IMR-90 (cell line): ENCODE results near the gene SMKR1.

Experiments
- BHLHE40 ChIP-seq: fragments of 150-350 bp; IDR thresholded peaks from 2 replicates; pipeline ENCODE4 v1.6.1; 2016; ENCODE audit warnings: mild to moderate bottlenecking, low read depth, low read length
- MAFK ChIP-seq: IDR thresholded peaks from 2 replicates; pipeline ENCODE4 v1.6.1; 2012; ENCODE audit warnings: low read depth, low read length, improper control_type of control experiment
- MAZ ChIP-seq: IDR thresholded peaks from 2 replicates; pipeline ENCODE4 v1.6.1; 2012; ENCODE audit warnings: low read depth, mild to moderate bottlenecking, low read length, improper control_type of control experiment, moderate library complexity, borderline replicate concordance
- POLR2A ChIP-seq: IDR thresholded peaks from 2 replicates; pipeline ENCODE4 v1.6.1; 2012; ENCODE audit warnings: mild to moderate bottlenecking, low read depth, low read length
- SMC3 ChIP-seq: fragments of 150-350 bp; IDR thresholded peaks from 2 replicates; pipeline ENCODE4 v1.6.1; 2016; ENCODE audit warnings: low read depth, mild to moderate bottlenecking, antibody characterized with exemption, low read length, moderate library complexity
- TF ChIP-seq, protein P1 (sequence below): conservative IDR thresholded peaks from 2 replicates; pipeline ENCODE4 v1.5.1; 2012; ENCODE audit warnings: mild to moderate bottlenecking, low read depth, low read length, improper control_type of control experiment
- TF ChIP-seq, protein P2 (sequence below): fragments of 150-350 bp; IDR thresholded peaks from 2 replicates; pipeline ENCODE4 v1.6.1; 2017; ENCODE audit warnings: mild to moderate bottlenecking, antibody characterized with exemption, low read length, low read depth
- TF ChIP-seq, protein P3 (sequence below): fragments of 150-350 bp; IDR thresholded peaks from 2 replicates; pipeline ENCODE4 v1.6.1; 2016; ENCODE audit warnings: low read depth, mild to moderate bottlenecking, low read length, moderate library complexity, borderline replicate concordance

DNA sequence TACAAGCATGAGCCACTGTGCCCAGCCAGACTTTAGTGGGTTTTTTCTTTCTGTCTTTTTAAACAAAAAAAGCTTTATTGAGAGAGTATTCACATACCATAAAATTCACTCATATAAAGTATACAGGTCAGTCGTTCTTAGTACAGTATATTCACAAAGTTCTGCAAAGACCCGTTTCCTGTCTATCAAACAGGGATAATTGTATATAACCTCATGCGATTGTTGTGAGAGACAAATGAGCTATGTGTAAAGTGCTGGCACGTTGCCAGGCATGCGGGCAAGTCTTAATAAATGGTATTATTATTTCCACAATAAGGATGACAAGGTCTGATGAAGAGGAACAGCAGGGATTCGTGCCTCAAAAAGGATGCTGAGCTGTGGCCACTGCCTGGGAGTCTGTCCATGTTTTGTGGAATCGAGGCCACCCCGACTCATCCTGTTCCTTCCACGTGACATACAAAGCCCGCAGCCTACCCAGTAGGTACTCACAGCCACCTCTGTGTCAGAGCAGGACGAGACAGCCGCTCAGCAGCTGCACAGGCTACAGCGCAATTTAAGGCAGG, 51.6 kb downstream of the SMKR1 start:
- TF ChIP-seq BHLHE40 (no peak), SMC3 (no peak), POLR2A (no peak), MAZ (no peak), MAFK (no peak)
- TF ChIP-seq, protein P1, sequence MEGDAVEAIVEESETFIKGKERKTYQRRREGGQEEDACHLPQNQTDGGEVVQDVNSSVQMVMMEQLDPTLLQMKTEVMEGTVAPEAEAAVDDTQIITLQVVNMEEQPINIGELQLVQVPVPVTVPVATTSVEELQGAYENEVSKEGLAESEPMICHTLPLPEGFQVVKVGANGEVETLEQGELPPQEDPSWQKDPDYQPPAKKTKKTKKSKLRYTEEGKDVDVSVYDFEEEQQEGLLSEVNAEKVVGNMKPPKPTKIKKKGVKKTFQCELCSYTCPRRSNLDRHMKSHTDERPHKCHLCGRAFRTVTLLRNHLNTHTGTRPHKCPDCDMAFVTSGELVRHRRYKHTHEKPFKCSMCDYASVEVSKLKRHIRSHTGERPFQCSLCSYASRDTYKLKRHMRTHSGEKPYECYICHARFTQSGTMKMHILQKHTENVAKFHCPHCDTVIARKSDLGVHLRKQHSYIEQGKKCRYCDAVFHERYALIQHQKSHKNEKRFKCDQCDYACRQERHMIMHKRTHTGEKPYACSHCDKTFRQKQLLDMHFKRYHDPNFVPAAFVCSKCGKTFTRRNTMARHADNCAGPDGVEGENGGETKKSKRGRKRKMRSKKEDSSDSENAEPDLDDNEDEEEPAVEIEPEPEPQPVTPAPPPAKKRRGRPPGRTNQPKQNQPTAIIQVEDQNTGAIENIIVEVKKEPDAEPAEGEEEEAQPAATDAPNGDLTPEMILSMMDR: no peak
- TF ChIP-seq, protein P2, sequence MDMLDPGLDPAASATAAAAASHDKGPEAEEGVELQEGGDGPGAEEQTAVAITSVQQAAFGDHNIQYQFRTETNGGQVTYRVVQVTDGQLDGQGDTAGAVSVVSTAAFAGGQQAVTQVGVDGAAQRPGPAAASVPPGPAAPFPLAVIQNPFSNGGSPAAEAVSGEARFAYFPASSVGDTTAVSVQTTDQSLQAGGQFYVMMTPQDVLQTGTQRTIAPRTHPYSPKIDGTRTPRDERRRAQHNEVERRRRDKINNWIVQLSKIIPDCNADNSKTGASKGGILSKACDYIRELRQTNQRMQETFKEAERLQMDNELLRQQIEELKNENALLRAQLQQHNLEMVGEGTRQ: peak; percentile 55; the same call in 1 of the 2 replicates
- TF ChIP-seq, protein P3, sequence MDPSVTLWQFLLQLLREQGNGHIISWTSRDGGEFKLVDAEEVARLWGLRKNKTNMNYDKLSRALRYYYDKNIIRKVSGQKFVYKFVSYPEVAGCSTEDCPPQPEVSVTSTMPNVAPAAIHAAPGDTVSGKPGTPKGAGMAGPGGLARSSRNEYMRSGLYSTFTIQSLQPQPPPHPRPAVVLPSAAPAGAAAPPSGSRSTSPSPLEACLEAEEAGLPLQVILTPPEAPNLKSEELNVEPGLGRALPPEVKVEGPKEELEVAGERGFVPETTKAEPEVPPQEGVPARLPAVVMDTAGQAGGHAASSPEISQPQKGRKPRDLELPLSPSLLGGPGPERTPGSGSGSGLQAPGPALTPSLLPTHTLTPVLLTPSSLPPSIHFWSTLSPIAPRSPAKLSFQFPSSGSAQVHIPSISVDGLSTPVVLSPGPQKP: no peak
